ENCODE measurements around the gene KLHL35. TPM values are rescaled to one million over a fixed set of nuclear protein-coding genes. Genes with fewer than 3 reads are reported as not detected.

Gene KLHL35
- total RNA-seq = 1 to 10 TPM in 3 of 4 donors, under 1 TPM in 1; 0.97 to 5.1 (median 2.1) TPM

- Histone ChIP-seq H3K36me3 (no peaks in the 10 kb centered on the region), H3K9me3 (no peaks in the 10 kb centered on the region), H3K4me3 (no peak within 1 kb of the TSS), H3K4me1 (peaks cover 41% of the 10 kb centered on the region), H3K27me3 (peaks cover 36% of the 10 kb centered on the region), H3K27ac (no peak within 1 kb of the TSS)
- no peak for DNase-seq (ENCODE audit: low spot score in 2 of 2)
- 32% methylated on average over 14 of the region's 14 CpGs for WGBS
- TF ChIP-seq POLR2AphosphoS5 (IDR thresholded peaks at IDR 0.05) (no peak), CTCF (IDR thresholded peaks at IDR 0.05) (no peak)
Measured at GRCh38 chr11:75432911-75433321, at the start of gene KLHL35. TSS of gene KLHL35 (minus strand) at chr11:75433203. CDS start at chr11:75430629, 2,574 bp downstream.

- TF ChIP-seq POLR2AphosphoS5 (IDR thresholded peaks at IDR 0.05) (no peak), POLR2A (IDR thresholded peaks at IDR 0.05) (no peak), EP300 (IDR thresholded peaks at IDR 0.05) (no peak), CTCF (IDR thresholded peaks at IDR 0.05) (no peak)
- 92% methylated on average over 12 of the region's 12 CpGs for WGBS
Measured at GRCh38 chr11:75481922-75482606, 49.1 kb upstream of the KLHL35 start.

GRCh38 chr11:75481223-75481921, 48.4 kb upstream of the KLHL35 start:
- H3K27ac ChIP-seq = no peak overlapping the region
- 85% methylated on average over 9 of the region's 9 CpGs for WGBS
- peaks cover 7% of the 10 kb centered on the region for H3K4me1 ChIP-seq
- H3K36me3 ChIP-seq = no peaks in the 10 kb centered on the region
- H3K9me3 ChIP-seq = no peaks in the 10 kb centered on the region
- DNase-seq (ENCODE audit: low spot score in 2 of 2) = no peak
- H3K4me3 ChIP-seq = no peak overlapping the region
- TF ChIP-seq POLR2A (IDR thresholded peaks at IDR 0.05) = no peak
- no peak for TF ChIP-seq EP300 (IDR thresholded peaks at IDR 0.05)
- TF ChIP-seq CTCF (IDR thresholded peaks at IDR 0.05) = no peak
- no peaks in the 10 kb centered on the region for H3K27me3 ChIP-seq

More at GRCh38 chr11:75481922-75482606, 49.1 kb upstream of the KLHL35 start:
- H3K27ac ChIP-seq = no peak overlapping the region
- DNase-seq (ENCODE audit: low spot score in 2 of 2) = no peak
- no peak overlapping the region for H3K4me3 ChIP-seq
- H3K36me3 ChIP-seq = no peaks in the 10 kb centered on the region
- H3K9me3 ChIP-seq = no peaks in the 10 kb centered on the region
- peaks cover under 1% of the 10 kb centered on the region for H3K4me1 ChIP-seq
- H3K27me3 ChIP-seq = no peaks in the 10 kb centered on the region

- no peaks in the 10 kb centered on the region for H3K9me3 ChIP-seq
- peaks cover 16% of the 10 kb centered on the region for H3K4me1 ChIP-seq
- no peaks in the 10 kb centered on the region for H3K27me3 ChIP-seq
- no peak for TF ChIP-seq POLR2AphosphoS5 (IDR thresholded peaks at IDR 0.05)
- no peak for TF ChIP-seq CTCF (IDR thresholded peaks at IDR 0.05)
- TF ChIP-seq POLR2A (IDR thresholded peaks at IDR 0.05) = no peak
- TF ChIP-seq EP300 (IDR thresholded peaks at IDR 0.05) = no peak
- 93% methylated on average over 10 of the region's 10 CpGs for WGBS
- no peaks in the 10 kb centered on the region for H3K36me3 ChIP-seq
- no peak for DNase-seq (ENCODE audit: low spot score in 2 of 2)
- H3K27ac ChIP-seq = no peak overlapping the region
- H3K4me3 ChIP-seq = no peak overlapping the region
Measured at GRCh38 chr11:75480185-75481175, 47.5 kb upstream of the KLHL35 start.
